Neuron (in vitro differentiated cells): ENCODE measurements around the gene TOR1AIP2.

Source experiments
- H2AFZ ChIP-seq: one replicate; pipeline ENCODE4 v1.6.1; 2013; ENCODE audit warnings: low read depth, mild to moderate bottlenecking, inconsistent platforms, low read length, moderate library complexity
- H3K27me3 ChIP-seq: one replicate; pipeline ENCODE4 v1.6.1; 2013; ENCODE audit warnings: low read length; ENCODE audit not compliant: insufficient read depth
- H3K36me3 ChIP-seq: one replicate; pipeline ENCODE4 v1.6.1; 2013; ENCODE audit warnings: low read length; ENCODE audit not compliant: insufficient read depth
- H3K4me1 ChIP-seq: one replicate; pipeline ENCODE4 v1.6.1; 2013; ENCODE audit warnings: low read length; ENCODE audit not compliant: insufficient read depth
- H3K4me3 ChIP-seq: 2 replicates; pipeline ENCODE4 v1.5.1; 2013; ENCODE audit warnings: mild to moderate bottlenecking, low read length, moderate library complexity
- H3K9me3 ChIP-seq: one replicate; pipeline ENCODE4 v1.6.1; 2013; ENCODE audit warnings: low read length

The TOR1AIP2 gene

GRCh38 chr1:179888071-179888470 is 10.5 kb upstream of the TOR1AIP2 start:
- Histone ChIP-seq H3K36me3 (peaks cover 22% of the 10 kb centered on the region), H3K4me3 (no peak overlapping the region)

GRCh38 chr1:179883745-179884138 is 6.1 kb upstream of the TOR1AIP2 start:
- no peaks in the 10 kb centered on the region for H3K27me3 ChIP-seq
- H3K9me3 ChIP-seq: no peaks in the 10 kb centered on the region
- peaks cover 23% of the 10 kb centered on the region for H3K4me1 ChIP-seq
- peaks cover 11% of the 10 kb centered on the region for H3K36me3 ChIP-seq
- peak overlapping the region; percentile 79 for H2AFZ ChIP-seq
- peak overlapping the region; percentile 68 for H3K4me3 ChIP-seq

More at GRCh38 chr1:179888071-179888470, 10.5 kb upstream of the TOR1AIP2 start:
- Histone ChIP-seq H3K9me3 (no peaks in the 10 kb centered on the region), H2AFZ (no peak overlapping the region), H3K27me3 (no peaks in the 10 kb centered on the region), H3K4me1 (peaks cover 15% of the 10 kb centered on the region)

- H3K4me3 ChIP-seq: peak overlapping the region; percentile 68
Observed at GRCh38 chr1:179883040-179883744, 5.6 kb upstream of the TOR1AIP2 start.

GRCh38 chr1:179882253-179883039 is 4.8 kb upstream of the TOR1AIP2 start, which contains the start of gene TOR1AIP1:
Gene TOR1AIP1 (plus strand): TSS chr1:179882285. CDS start chr1:179882503, 218 bp downstream.
- Histone ChIP-seq H3K27me3 (no peaks in the 10 kb centered on the region), H3K4me3 (peak within 1 kb of the TSS; percentile 68), H3K4me1 (peaks cover 26% of the 10 kb centered on the region), H2AFZ (peak within 1 kb of the TSS; percentile 79), H3K9me3 (no peaks in the 10 kb centered on the region), H3K36me3 (peaks cover 11% of the 10 kb centered on the region)

More at GRCh38 chr1:179883040-179883744, 5.6 kb upstream of the TOR1AIP2 start:
- Histone ChIP-seq H3K9me3 (no peaks in the 10 kb centered on the region), H3K36me3 (peaks cover 11% of the 10 kb centered on the region), H3K4me1 (peaks cover 23% of the 10 kb centered on the region), H3K27me3 (no peaks in the 10 kb centered on the region), H2AFZ (peak overlapping the region; percentile 79)

GRCh38 chr1:179881642-179882252 is 4.1 kb upstream of the TOR1AIP2 start:
- H3K27me3 ChIP-seq: no peaks in the 10 kb centered on the region
- H3K4me3 ChIP-seq: peak overlapping the region; percentile 68
- no peaks in the 10 kb centered on the region for H3K9me3 ChIP-seq
- H3K4me1 ChIP-seq: peaks cover 26% of the 10 kb centered on the region
- peaks cover 11% of the 10 kb centered on the region for H3K36me3 ChIP-seq
- peak overlapping the region; percentile 15 for H2AFZ ChIP-seq

- Histone ChIP-seq H3K9me3 (no peaks in the 10 kb centered on the region), H3K27me3 (no peaks in the 10 kb centered on the region), H2AFZ (no peak overlapping the region), H3K4me3 (no peak overlapping the region), H3K4me1 (peaks cover 36% of the 10 kb centered on the region), H3K36me3 (peaks cover 2% of the 10 kb centered on the region)
Observed at GRCh38 chr1:179879797-179880196, 2.2 kb upstream of the TOR1AIP2 start.

- Histone ChIP-seq H2AFZ (no peak overlapping the region), H3K4me1 (peaks cover 16% of the 10 kb centered on the region), H3K4me3 (peak overlapping the region; percentile 99), H3K36me3 (peaks cover 17% of the 10 kb centered on the region), H3K27me3 (no peaks in the 10 kb centered on the region), H3K9me3 (no peaks in the 10 kb centered on the region)
Observed at GRCh38 chr1:179876300-179876715, 1.3 kb downstream of the TOR1AIP2 start.

- H2AFZ ChIP-seq: no peak overlapping the region
- peaks cover 12% of the 10 kb centered on the region for H3K4me1 ChIP-seq
- H3K4me3 ChIP-seq: peak overlapping the region; percentile 14
- no peaks in the 10 kb centered on the region for H3K9me3 ChIP-seq
- no peaks in the 10 kb centered on the region for H3K27me3 ChIP-seq
- H3K36me3 ChIP-seq: peaks cover 17% of the 10 kb centered on the region
Observed at GRCh38 chr1:179875596-179876299, 1.9 kb downstream of the TOR1AIP2 start.

GRCh38 chr1:179873438-179873851 is 4.2 kb downstream of the TOR1AIP2 start:
- Histone ChIP-seq H3K27me3 (no peaks in the 10 kb centered on the region), H3K4me3 (no peak overlapping the region), H2AFZ (no peak overlapping the region), H3K9me3 (no peaks in the 10 kb centered on the region), H3K4me1 (peaks cover 12% of the 10 kb centered on the region), H3K36me3 (peaks cover 24% of the 10 kb centered on the region)

- Histone ChIP-seq H3K4me1 (peaks cover 10% of the 10 kb centered on the region), H3K4me3 (no peak overlapping the region), H3K9me3 (no peaks in the 10 kb centered on the region), H2AFZ (no peak overlapping the region), H3K27me3 (no peaks in the 10 kb centered on the region), H3K36me3 (peaks cover 26% of the 10 kb centered on the region)
Observed at GRCh38 chr1:179872558-179872957, 5.0 kb downstream of the TOR1AIP2 start.

- Histone ChIP-seq H3K27me3 (no peaks in the 10 kb centered on the region), H3K4me1 (peaks cover 10% of the 10 kb centered on the region), H2AFZ (no peak overlapping the region), H3K9me3 (no peaks in the 10 kb centered on the region), H3K4me3 (no peak overlapping the region), H3K36me3 (peaks cover 26% of the 10 kb centered on the region)
Observed at GRCh38 chr1:179871940-179872339, 5.7 kb downstream of the TOR1AIP2 start.

- Histone ChIP-seq H3K27me3 (no peaks in the 10 kb centered on the region), H2AFZ (no peak overlapping the region), H3K4me3 (no peak overlapping the region), H3K4me1 (peaks cover 3% of the 10 kb centered on the region), H3K36me3 (peaks cover 28% of the 10 kb centered on the region), H3K9me3 (no peaks in the 10 kb centered on the region)
Observed at GRCh38 chr1:179870870-179871269, 6.7 kb downstream of the TOR1AIP2 start.
